Activated T-cell treated with anti-CD3 and anti-CD28 coated beads, Interleukin-2, amount 50 U/mL, for 72 hours (primary cell): ENCODE results near the gene TRPM2. TPM values are rescaled to one million over a fixed set of nuclear protein-coding genes. Genes with fewer than 3 reads are reported as not detected.

Experiments used
- ATAC-seq, 2 donors: fragments of 150-1000 bp; cut with Tn5 transposase; replicated peaks in 1 of 2; 2 replicates each; pipeline ENCODE4 v1.10.0; 2021; ENCODE audit warnings: moderate library complexity in 2 of 2, mild to moderate bottlenecking in 1 of 2
- DNase-seq, 2 donors: peaks; one replicate each; pipeline ENCODE4 v3.0.0; 2021 to 2022; ENCODE audit warnings: mixed read lengths in 1 of 2
- H3K27ac Mint-ChIP-seq: one replicate; pipeline ENCODE4 v1.8.0; 2022; ENCODE audit warnings: mild to moderate bottlenecking, moderate library complexity, mixed read lengths
- H3K27me3 Mint-ChIP-seq: one replicate; pipeline ENCODE4 v1.8.0; 2022; ENCODE audit warnings: low read depth, mixed read lengths
- H3K36me3 Mint-ChIP-seq, 2 donors: one replicate each; pipeline ENCODE4 v1.8.0; 2022; ENCODE audit warnings: mixed read lengths in 2 of 2, mild to moderate bottlenecking in 1 of 2; ENCODE audit not compliant: insufficient read depth in 2 of 2
- H3K4me1 Mint-ChIP-seq: one replicate; pipeline ENCODE4 v1.8.0; 2022; ENCODE audit warnings: low read depth, mixed read lengths
- H3K4me3 Mint-ChIP-seq, 2 donors: one replicate each; pipeline ENCODE4 v1.8.0; 2022; ENCODE audit warnings: mild to moderate bottlenecking in 2 of 2, mixed read lengths in 2 of 2, moderate library complexity in 2 of 2
- H3K9me3 Mint-ChIP-seq, 2 donors: one replicate each; pipeline ENCODE4 v1.8.0; 2022; ENCODE audit warnings: mixed read lengths in 2 of 2
- total RNA-seq, 2 donors: library from RNA; stranded (reverse); gene quantifications; one replicate each; pipeline ENCODE4 v1.2.3, GENCODE V29; 2022

Gene TRPM2
- total RNA-seq, 2 donors from 2014 or later = 2.4 to 3.2 TPM

DNA sequence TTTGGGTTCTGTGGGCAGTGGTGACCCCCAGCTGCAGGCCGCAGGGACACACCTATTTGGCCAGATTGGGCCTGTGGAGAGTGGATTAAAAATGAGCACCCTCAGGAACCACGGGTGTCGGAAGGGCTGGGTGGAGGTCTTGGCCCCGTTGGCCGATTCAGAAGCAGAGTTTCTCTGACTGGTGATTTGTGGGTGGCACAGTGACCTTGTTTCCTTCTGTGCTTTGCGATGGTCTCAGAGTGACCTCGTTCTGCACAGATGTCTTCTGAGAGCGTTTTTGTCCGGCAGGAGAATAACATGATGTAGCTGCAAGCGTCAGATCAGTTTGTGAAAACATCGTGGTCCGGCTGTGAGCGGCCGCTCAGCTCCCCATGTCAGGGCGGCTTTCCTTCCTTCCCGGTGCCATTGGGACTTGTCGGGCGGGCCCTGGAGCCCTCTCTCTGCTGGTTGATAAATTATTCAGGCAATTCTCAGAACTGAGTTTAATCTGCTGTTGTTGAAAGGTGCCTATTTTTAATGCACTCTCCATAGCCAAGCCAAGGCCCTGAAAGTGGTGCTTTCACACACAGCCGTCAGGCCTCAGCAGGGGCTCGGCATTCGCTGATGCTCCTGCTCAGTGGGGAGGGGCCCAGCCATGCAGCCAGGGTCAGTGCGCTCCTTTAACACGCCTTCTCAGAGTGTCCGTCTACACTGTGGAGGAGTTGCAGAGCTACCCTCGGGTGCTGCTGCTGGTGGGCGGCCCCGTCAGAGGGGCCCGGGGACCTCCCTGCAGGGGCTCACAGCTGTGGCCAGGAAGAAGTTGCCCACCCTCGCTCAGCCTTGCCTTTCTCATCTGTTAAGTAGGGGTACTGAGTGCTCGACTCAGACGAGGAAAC, 26.8 kb downstream of the TRPM2 start:
- Mint-ChIP-seq H3K36me3 (peaks cover 8 to 13% of the 10 kb centered on the region in 2 donors), H3K4me1 (peaks cover 5% of the 10 kb centered on the region), H3K4me3 (no peak overlapping the region), H3K27ac (no peak overlapping the region), H3K27me3 (no peaks in the 10 kb centered on the region), H3K9me3 (peaks cover 7 to 10% of the 10 kb centered on the region in 2 donors)
- ATAC-seq (no peak), DNase-seq (no peak)

GRCh38 chr21:44380876-44381275, 27.5 kb downstream of the TRPM2 start:
- Mint-ChIP-seq H3K9me3 (peaks cover 7 to 14% of the 10 kb centered on the region in 2 donors), H3K4me3 (no peak overlapping the region), H3K27ac (no peak overlapping the region), H3K4me1 (no peaks in the 10 kb centered on the region), H3K27me3 (no peaks in the 10 kb centered on the region), H3K36me3 (peaks cover 12 to 16% of the 10 kb centered on the region in 2 donors)
- no peak for DNase-seq
- ATAC-seq = no peak

DNA sequence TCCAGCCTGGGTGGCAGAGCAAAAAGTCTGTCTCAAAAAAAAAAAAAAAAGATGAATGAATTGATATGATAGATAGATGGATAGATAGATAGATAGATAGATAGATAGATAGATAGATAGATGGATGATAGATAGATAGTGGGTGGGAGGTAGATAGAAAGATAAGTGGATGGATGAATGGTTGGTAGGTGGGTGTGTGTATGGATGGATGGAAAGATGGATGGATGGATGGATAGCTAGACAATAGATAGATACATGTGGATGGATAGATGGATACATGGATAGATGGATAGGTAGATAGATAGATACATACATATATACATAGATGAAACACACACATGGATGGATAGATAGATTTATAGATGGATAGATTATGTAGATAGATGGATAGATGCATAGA, 28.5 kb downstream of the TRPM2 start:
- Mint-ChIP-seq H3K9me3 (peaks cover 7 to 14% of the 10 kb centered on the region in 2 donors), H3K36me3 (peaks cover 12 to 16% of the 10 kb centered on the region in 2 donors), H3K4me3 (no peak overlapping the region), H3K4me1 (no peaks in the 10 kb centered on the region), H3K27ac (no peak overlapping the region), H3K27me3 (no peaks in the 10 kb centered on the region)
- DNase-seq (no peak), ATAC-seq (no peak)

GRCh38 chr21:44382536-44382935, 29.1 kb downstream of the TRPM2 start:
- no peaks in the 10 kb centered on the region for H3K27me3 Mint-ChIP-seq
- peaks cover 12 to 16% of the 10 kb centered on the region in 2 donors for H3K36me3 Mint-ChIP-seq
- ATAC-seq (no peak), DNase-seq (no peak)
- H3K9me3 Mint-ChIP-seq = peaks cover 7 to 14% of the 10 kb centered on the region in 2 donors
- no peak overlapping the region for H3K27ac Mint-ChIP-seq
- H3K4me3 Mint-ChIP-seq = no peak overlapping the region
- H3K4me1 Mint-ChIP-seq = no peaks in the 10 kb centered on the region

DNA sequence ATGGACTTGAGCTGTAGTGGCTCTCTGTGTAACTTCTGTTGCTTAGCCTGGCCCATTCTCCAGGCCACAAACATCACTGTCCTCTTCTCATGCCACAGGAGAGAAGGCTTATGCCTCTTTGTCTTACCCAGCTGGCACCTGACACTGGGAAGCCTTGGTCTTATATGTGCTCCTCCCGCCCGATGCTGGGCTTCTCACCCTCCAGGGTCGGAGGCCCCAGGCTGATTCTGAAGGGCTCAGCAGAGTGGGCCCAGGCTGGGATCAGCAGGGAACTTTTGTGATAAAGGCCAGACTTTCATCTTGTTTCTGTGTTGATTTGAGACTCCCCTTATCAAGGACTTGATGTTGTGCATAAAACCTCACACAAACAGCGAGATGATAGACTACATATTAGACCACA, 29.8 kb downstream of the TRPM2 start:
- H3K9me3 Mint-ChIP-seq = peaks cover 7 to 14% of the 10 kb centered on the region in 2 donors
- no peak for ATAC-seq
- H3K36me3 Mint-ChIP-seq = peaks cover 12 to 16% of the 10 kb centered on the region in 2 donors
- no peaks in the 10 kb centered on the region for H3K4me1 Mint-ChIP-seq
- no peaks in the 10 kb centered on the region for H3K27me3 Mint-ChIP-seq
- no peak for DNase-seq
- H3K27ac Mint-ChIP-seq = no peak overlapping the region
- no peak overlapping the region for H3K4me3 Mint-ChIP-seq

GRCh38 chr21:44384968-44385367, 31.5 kb downstream of the TRPM2 start:
- no peaks in the 10 kb centered on the region for H3K4me1 Mint-ChIP-seq
- H3K9me3 Mint-ChIP-seq = peaks cover 7 to 14% of the 10 kb centered on the region in 2 donors
- H3K4me3 Mint-ChIP-seq = no peak overlapping the region
- H3K27me3 Mint-ChIP-seq = no peaks in the 10 kb centered on the region
- peaks cover 12 to 16% of the 10 kb centered on the region in 2 donors for H3K36me3 Mint-ChIP-seq
- DNase-seq (no peak), ATAC-seq (no peak)
- no peak overlapping the region for H3K27ac Mint-ChIP-seq

DNA sequence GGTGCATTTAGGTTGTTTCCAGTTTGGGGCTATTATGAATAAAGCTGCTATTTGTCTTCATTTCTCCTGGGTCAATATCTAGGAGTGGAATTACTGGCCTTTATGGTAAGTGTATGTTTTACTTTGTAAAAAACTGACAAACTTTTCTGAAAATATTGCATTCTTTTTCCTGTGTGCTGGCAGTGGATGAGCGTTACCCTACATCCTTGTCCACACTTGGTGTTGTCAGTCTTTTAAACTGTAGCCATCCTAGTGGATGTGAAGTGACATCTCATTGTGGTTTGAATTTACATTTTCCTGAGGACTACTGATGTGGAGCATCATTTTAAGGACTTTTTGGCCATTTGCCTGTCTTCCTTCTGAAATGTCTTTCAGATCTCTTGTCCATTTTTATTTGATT, 35.9 kb downstream of the TRPM2 start:
- no peak overlapping the region for H3K27ac Mint-ChIP-seq
- H3K9me3 Mint-ChIP-seq = peaks cover 0 to 8% of the 10 kb centered on the region in 2 donors
- peaks cover 5 to 10% of the 10 kb centered on the region in 2 donors for H3K36me3 Mint-ChIP-seq
- no peak for ATAC-seq
- no peak for DNase-seq
- no peaks in the 10 kb centered on the region for H3K4me1 Mint-ChIP-seq
- no peak overlapping the region for H3K4me3 Mint-ChIP-seq
- H3K27me3 Mint-ChIP-seq = no peaks in the 10 kb centered on the region

DNA sequence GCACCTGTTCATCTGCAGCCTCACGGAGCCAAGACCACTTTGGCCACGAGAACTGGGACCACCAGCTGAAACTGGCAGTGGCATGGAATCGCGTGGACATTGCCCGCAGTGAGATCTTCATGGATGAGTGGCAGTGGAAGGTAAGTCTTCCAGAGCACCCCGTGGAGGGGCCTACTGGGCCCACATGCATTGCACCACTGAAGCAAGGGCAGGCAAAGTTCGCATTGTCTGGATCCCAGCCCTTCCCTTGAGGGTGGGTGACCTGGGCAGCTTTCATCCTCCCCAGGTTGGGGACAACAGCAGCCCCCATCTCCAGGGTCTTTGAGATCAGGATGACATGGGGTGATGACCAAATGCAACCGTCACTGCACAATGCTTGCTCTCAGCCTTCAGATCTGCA, 37.5 kb downstream of the TRPM2 start:
- Mint-ChIP-seq H3K4me3 (no peak overlapping the region), H3K4me1 (no peaks in the 10 kb centered on the region), H3K27ac (no peak overlapping the region), H3K36me3 (no peaks in the 10 kb centered on the region), H3K9me3 (no peaks in the 10 kb centered on the region), H3K27me3 (no peaks in the 10 kb centered on the region)
- DNase-seq (no peak), ATAC-seq (no peak)

- ATAC-seq = no peak
- no peak for DNase-seq
- H3K36me3 Mint-ChIP-seq = no peaks in the 10 kb centered on the region
- H3K9me3 Mint-ChIP-seq = no peaks in the 10 kb centered on the region
- H3K27me3 Mint-ChIP-seq = no peaks in the 10 kb centered on the region
- no peak overlapping the region for H3K27ac Mint-ChIP-seq
- H3K4me3 Mint-ChIP-seq = no peak overlapping the region
- no peaks in the 10 kb centered on the region for H3K4me1 Mint-ChIP-seq
These were observed 38.1 kb downstream of the TRPM2 start for GRCh38 chr21:44391345-44392091.

DNA sequence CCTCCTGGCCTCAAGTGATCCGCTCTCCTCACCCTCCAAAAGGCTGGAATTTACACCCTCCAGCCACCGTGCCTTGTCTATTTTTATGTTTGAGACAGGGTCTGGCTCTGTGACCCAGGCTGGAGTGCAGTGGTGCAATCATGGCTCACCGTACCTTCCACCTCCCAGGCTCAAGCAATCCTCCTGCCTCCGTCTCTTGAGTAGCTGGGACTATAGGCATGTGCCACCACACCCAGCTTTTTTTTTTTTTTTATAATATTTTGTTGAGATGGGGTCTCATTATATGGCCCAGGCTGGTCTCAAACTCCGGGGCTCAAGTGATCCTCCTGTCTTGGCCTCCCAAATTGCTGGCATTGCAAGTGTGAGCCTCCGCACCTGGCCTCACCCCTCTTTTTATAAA, 38.8 kb downstream of the TRPM2 start:
- Mint-ChIP-seq H3K27ac (no peak overlapping the region), H3K9me3 (no peaks in the 10 kb centered on the region), H3K27me3 (no peaks in the 10 kb centered on the region), H3K4me1 (no peaks in the 10 kb centered on the region), H3K36me3 (no peaks in the 10 kb centered on the region), H3K4me3 (no peak overlapping the region)
- no peak for DNase-seq
- no peak for ATAC-seq

DNA sequence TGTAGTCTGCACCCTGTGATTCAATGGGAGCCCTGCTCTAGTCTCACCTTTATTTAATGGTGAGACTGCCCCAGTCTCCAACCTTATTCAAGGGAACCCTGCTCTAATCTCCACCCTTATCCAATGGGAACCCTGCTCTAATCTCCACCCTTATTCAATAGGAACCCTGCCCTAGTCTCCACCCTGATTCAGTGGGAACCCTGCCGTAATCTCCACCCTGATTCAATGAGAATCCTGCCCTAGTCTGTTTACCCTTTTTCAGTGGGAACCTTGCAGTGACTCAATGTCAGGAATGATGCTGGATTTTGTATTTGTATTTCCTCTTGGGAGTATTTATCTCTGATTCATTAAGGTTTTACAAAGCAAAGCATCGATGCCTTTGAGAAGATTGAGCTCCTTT, 39.5 kb downstream of the TRPM2 start:
- no peak for ATAC-seq
- no peaks in the 10 kb centered on the region for H3K4me1 Mint-ChIP-seq
- DNase-seq = no peak
- H3K4me3 Mint-ChIP-seq = no peak overlapping the region
- no peaks in the 10 kb centered on the region for H3K27me3 Mint-ChIP-seq
- H3K36me3 Mint-ChIP-seq = no peaks in the 10 kb centered on the region
- no peak overlapping the region for H3K27ac Mint-ChIP-seq
- H3K9me3 Mint-ChIP-seq = no peaks in the 10 kb centered on the region

- Mint-ChIP-seq H3K27ac (no peak overlapping the region), H3K36me3 (no peaks in the 10 kb centered on the region)
These were observed 41.3 kb downstream of the TRPM2 start for GRCh38 chr21:44394733-44395132.

DNA sequence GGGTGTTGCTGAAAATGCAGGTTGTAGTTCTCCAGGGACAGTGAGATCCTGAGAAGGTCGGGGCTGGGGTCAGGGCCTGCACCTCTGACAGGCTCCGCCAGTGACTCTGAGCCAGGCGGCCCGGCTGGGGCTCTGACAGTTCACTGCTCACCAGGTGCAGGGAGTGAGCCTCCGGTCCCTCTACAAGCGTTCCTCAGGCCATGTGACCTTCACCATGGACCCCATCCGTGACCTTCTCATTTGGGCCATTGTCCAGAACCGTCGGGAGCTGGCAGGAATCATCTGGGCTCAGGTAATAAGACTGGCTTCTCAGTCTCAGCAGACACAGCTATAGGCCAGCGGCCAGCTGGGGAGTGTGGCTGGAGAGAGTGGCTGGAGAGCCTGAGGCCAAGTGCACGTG, 41.8 kb downstream of the TRPM2 start:
- Mint-ChIP-seq H3K27ac (no peak overlapping the region), H3K9me3 (no peaks in the 10 kb centered on the region), H3K27me3 (no peaks in the 10 kb centered on the region), H3K4me1 (no peaks in the 10 kb centered on the region), H3K4me3 (no peak overlapping the region), H3K36me3 (no peaks in the 10 kb centered on the region)
- DNase-seq (no peak), ATAC-seq (no peak)

More at GRCh38 chr21:44394733-44395132, 41.3 kb downstream of the TRPM2 start:
- Mint-ChIP-seq H3K4me1 (no peaks in the 10 kb centered on the region), H3K27me3 (no peaks in the 10 kb centered on the region), H3K4me3 (no peak overlapping the region), H3K9me3 (no peaks in the 10 kb centered on the region)
- ATAC-seq (no peak), DNase-seq (no peak)
